AG08396 (cell line): ENCODE data around the gene ZACN.
A peak's percentile ranks its signal among the peaks of the same experiment; 100 is the strongest.

Experiments used
- DNase-seq: peaks from one replicate; pipeline ENCODE4 v3.0.0; 2012; ENCODE audit warnings: low spot score, mixed read lengths

ZACN gene

DNA sequence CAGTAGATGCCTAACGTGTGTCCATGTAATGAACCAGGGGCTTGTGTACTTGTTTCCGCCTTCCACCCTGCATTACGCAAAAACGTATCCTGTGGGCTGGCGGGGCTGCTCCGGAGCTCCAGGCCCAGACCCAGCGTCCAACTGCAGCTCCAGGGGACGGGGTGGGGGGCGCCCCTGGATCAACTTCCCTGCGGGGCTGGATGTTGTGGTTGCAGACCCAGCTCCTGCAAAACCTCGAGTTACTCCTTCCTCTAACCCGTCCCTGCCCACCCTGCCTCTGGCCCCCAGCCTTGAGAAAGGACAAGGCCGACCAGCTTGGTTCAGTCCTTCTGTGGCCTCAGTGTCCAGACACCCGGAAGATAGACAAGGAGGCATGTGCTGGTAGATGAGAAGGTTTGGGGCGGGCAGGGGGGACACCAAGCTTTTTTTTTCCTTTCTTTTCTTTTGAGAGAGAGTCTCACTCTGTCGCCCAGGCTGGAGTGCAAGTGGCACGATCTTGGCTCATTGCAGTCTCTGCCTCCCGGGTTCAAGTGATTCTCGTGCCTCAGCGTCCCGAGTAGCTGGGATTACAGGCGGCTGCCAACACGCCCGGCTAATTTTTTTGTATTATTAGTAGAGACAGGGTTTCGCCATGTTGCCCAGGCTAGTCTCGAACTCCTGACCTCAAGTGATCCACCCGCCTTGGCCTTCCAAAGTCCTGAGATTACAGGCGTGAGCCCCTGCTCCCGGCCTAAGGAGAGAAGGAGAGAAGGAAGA, 25.3 kb downstream of the ZACN start:
- no peak for DNase-seq

DNA sequence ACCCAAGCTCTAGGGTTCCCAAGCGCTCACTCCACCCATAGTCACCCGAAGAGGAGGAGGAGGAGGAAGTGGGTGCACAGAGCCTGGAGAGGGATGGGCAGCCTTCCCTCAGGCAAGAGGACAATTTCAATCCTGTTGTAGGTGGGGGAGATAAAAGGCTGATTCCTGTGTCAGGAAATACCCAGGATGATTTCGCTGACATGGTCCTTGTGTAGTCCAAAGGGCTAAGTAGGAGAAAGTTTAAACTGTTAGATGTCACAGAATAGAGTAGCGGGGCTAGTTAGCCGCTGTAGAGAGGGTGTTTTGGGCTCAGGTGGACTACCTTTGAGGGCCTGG, 25.9 kb downstream of the ZACN start:
- DNase-seq = no peak

DNA sequence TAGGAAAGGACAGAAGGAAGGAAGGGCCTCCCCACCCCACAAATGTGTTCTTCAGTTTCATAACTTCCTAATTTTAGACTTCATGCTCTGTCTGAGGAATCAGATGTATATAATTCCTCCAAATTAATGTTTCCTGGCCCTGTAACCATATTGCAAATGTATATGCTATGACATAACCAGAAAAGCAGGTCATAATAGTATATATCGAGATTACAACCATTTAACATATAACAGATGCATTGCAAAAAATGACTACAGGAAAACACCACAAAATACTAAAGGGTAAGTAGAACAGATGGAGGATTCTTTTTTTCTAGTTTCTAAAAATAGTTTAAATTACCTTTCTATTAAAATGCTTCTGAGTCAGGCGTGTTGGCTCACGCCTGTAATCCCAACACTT, 27.7 kb downstream of the ZACN start:
- no peak for DNase-seq

DNA sequence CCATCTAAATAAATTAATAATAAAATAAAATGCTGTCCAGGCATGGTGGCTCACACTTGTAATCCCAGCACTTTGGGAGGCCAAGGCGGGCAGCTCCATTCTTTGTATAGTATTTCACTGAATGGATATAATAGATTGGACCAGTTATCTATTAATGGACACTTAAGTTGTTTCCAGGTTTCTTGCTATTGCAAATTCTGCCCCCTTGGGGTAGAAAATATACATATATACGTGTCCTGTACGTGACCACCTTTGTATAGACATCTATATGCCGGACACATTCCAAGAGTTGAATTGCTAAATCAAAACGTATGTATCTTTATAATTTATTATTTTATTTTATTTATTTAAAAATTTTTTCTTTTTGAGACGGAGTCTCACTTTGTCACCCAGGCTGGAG, 28.5 kb downstream of the ZACN start:
- no peak for DNase-seq

DNA sequence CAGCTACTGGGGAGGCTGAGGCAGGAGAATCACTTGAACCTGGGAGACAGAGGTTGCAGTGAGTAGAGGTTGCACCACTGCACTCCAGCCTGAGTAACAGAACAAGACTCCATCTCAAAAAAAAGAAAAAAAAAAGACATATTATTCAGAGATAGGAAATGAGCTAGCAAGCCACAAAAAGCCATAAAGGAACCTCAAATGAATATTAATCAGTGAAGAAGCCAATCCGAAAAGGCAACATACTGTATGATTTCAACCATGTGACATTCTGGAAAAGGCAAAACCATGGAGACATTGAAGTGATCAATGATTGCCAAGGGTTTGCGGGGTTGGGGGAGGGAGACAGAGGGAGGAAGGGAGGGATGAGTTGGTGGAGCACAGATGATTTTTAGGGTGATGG, 33.0 kb downstream of the ZACN start:
- no peak for DNase-seq

DNA sequence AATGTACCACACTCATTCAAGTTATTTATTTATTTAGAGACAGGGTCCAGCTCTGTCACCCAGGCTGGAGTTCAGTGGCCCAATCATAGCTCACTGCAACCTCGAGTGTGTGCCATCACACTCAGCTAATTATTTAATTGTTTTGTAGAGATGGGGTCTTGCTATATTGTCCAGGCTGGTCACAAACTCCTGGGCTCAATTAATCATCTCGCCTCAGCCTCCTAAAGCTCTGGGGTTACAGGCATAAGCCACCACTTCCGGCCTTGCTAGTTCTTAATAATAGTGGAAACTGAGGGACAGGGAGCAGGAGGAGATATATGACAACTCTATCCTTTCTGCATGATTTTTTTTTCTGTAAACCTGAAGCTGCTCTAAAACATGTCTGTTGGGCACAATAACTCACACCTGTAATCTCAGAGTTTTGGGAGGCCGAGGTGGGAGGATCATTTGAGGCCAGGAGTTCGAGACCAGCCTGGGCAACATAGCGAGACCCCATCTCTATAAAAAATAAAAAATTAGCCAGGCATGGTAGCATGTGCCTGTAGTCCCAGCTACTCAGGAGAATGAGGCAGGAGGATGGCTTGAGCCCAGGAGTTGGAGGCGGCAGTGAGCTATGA, 36.3 kb downstream of the ZACN start:
- no peak for DNase-seq

DNA sequence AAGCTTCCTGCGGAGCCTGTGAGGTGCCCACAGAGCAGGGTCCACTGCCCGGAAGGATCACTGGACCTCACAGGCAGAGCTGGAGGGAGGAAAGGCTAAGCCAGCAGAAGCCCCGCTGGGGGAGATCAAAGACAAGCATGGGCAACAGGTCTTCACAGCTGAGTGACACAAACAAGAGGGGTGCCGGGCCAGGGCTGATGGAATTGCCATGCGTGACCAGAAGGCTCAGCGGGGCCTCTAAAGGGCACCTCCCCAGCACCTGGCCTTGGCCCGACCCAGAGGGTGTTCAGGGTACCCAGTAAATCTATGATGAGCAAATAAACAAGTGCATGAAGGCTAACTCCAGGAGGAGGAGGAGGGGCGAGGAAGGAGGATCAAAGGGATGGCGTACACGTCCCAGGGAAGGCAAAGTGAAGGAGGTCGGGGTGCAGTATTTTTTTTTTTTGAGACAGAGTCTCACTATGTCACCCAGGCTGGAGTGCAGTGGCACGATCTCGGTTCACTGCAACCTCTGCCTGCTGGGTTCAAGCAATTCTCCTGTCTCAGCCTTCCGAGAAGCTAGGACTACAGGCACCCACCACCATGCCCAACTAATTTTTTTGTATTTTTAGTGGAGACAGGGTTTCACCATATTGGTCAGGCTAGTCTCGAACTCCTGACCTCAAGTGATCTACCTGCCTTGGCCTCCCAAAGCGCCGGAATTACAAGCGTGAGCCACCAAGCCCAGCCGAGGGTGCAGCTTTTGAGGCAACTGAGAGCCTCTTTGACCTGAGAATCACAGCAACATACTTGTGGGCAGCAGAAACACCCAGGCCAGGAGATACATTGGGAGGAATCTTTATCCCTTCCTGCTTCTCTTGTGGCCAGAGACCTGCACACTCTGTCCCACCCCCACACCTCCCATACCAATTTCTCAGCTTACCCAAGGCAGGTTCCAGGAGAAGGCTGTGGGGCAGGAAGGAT, 40.7 kb downstream of the ZACN start:
- DNase-seq = no peak

DNA sequence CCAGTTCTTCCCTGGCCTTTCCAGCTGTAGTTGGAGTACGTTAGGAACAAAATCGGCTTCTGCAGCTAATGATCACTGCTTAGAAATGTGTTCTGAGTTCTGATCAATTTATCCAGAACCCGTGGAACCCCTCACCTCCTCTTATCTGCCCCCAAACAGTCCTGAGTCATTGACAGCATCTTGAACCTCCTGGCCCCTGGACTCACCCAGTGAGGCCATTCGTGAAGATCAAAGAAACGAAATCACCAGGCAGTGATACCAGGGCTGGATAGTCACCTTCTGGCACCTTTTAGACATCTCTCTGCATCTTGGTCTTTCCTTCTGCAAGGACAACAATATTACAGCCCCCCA, 41.7 kb downstream of the ZACN start:
- DNase-seq = peak; percentile 7

DNA sequence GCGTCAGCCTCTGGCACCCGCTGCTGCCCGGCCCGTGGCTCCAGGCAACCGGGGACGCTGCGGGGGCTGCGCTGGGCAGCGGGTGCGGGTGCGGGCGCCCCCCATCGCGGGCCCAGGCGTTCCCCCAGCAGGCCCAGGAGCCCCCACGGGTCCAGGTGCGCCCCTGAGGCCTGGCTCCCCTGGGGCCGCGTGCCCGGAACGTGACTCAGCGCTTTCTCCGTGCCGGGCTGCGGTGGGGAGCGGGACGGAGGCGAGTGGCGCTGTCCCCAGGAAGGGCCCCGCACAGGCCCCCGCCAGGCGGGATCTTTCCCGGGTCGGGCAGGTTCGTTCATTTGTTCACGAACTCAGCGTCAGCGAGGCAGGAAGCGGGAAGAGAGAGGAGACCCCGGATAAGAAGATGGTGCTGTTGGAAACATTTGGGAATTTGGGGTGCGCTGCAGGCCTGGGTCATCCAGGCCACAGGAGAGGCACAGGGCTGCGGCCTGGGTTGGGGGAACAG, 43.0 kb downstream of the ZACN start:
- DNase-seq = peak; percentile 44

DNA sequence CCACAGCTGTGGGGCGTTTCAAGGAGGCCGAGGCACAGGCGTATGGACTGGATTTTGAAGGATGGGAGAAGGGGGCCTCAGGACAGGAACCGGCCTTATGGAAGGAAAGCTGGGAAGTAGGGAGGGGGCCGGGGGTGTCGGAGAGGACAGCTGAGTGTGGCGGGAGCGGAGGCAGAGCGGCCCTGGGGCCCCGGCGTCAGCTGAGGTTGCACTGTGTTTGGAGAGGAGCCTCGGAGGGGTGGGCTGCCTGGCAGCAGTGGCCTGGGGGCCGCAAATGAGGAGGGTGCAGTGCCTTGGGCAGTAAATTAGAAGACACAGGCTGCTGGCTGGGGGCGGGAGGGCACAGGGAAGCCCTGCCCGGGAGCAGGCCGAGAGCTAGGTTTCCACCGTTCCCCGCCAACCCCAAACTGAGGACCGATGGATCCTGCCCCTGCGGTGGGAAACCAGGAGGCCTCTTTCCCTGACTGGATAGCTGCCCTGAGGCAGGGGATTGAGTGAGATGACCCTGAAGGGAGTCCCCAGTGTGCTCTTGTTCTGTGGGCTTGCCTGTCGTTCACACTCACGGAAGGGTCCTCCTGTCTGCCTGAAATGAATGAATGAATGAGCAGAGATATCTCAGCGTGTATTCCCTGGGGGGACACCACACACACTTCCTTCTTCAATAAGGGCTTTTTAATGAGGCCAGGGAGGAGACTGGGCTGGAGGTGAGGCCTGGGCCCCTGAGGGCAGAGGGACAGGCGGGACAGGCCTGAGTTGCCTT, 43.6 kb downstream of the ZACN start:
- DNase-seq = peak; percentile 15

DNA sequence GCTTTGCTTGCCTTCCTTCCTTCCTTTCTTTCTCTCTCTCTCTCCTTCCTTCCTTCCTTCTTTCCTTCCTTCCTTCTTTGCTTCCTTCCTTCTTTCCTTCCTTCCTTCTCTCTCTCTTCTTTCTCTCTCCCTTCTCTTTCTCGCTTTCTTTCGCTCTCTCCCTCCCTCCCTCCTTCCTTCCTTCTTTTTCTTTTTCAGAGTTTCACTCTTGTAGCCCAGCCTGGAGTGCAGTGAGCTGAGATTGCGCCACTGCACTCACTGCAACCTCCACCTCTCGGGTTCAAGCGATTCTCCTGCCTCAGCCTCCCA, 44.2 kb downstream of the ZACN start:
- DNase-seq = no peak

DNA sequence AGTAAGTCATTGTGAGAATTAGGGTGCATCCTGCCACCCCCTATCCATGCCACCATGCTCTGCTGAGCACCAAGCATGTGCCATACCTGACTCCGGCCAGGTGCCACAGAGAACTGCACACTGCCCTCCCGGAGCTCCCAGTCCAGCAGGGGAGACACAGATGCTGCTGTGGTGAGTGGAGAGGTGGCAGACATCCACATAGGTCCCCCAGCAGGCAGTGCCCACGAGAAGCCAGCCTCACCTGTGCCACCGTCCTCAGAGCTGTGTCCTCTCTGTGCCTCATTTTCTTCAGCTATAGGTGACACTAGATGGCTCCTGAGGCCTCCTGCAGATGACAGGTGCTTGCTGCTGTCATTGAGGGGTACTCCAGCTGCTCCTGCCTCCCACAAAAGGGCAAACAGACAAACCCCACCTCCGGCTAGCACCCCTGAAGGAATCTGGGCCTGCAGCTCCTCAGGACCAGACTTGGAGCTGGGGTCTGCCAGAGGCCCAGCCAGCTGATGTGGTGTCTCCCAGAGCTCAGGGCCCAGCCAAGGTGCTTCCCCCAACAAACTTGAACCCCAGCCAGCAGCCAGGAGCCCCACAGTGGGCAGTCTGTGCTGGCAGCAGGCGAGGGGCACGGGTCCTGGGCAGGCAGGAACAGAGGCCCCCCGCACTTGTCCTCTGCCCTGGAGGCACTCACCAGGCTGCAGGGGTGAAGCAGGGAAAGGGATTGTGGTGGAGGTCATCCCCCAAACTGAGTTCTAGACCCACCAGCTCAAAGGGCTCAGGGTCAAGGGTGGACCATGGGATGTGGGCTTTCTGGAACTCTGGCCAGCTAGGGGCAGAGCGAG, 45.0 kb downstream of the ZACN start:
- peak; percentile 6 for DNase-seq

DNA sequence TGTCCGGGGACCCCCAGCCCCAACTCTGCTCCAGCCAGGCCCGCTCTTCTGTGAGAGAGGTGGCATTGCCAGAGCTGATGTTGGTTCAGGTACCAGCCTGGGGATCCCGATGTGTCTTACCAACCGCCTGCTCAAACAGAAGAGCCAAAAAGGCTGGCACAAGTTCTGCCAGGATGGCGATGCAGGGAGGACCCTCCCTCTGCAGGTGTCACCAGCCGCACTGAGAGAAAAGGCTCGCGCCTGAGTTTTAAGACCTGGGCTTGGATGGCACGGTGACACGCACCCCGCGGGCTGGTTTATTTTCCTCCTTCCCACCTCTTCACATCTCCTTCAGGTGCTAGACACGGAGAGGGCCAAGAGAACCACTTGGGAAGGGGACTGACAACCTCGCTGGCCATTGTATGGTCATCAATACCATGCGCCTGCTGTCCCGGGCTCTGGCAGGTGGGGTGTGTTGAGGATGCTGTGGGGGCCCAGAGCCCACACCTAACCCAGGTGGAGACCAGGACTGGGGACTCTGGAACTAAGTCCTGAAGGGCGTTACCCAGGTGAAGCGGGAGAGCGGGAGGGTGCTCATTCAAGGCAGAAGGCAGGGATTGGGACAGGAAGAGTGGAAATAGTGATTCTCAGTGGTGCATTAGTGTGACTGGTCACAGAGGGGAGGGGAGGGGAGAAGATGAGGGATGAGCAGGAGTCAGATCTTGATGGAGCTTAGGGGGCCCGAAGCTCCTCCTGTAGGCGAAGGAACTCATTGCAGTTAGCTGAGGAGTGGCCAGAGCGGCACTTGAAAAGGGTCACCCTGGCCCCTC, 45.8 kb downstream of the ZACN start:
- DNase-seq = peak; percentile 2

DNA sequence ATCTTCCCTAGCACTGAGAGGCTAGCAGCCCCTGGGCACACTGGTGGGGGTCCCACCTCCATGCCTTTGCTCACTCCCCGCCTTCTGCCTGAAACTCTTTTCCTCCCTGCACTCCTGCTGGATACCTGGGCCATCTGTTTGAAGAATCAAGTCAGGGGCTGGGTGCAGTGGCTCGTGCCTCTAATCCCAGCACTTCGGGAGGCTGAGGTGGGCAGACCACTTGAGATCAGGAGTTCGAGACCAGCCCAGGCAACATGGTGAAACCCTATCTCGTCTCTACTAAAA, 46.4 kb downstream of the ZACN start:
- DNase-seq = no peak

DNA sequence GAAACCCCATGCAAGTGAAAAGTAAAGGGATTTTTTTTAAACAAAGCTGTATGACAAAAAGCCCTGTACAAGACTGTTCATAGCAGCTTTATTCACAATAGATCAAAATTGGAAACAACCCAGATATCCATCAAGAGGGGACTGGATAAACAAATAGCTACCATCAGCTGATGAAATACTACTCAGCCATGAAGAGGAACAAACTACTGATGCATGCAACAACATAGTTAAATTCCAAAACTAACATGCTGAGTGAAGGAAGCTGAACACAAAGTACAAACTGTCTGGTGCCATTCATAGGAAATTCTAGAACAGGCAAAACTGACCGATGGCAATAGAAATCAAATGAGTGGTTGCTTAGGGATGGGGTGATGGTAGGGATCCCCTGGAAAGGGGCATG, 46.9 kb downstream of the ZACN start:
- no peak for DNase-seq

DNA sequence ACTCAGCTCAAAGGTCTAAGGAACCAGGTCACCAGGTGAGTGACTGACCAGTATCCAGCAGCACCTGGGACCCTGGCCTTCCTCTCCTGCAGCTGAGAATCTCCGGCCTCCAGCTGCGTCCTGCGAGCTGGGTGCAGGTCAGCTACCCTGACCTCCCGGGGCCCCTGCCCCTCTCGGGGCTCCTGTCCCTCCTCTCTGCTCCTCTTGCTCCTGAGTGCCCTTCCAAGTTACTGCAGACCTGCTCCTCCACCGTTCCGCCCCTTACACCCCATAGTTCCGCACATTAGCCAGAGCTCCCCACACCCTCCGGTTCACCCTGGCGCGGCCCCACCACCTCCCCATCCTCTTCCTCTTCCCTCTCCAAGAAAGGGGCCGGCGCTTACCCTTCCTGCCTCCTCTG, 51.5 kb downstream of the ZACN start:
- no peak for DNase-seq

DNA sequence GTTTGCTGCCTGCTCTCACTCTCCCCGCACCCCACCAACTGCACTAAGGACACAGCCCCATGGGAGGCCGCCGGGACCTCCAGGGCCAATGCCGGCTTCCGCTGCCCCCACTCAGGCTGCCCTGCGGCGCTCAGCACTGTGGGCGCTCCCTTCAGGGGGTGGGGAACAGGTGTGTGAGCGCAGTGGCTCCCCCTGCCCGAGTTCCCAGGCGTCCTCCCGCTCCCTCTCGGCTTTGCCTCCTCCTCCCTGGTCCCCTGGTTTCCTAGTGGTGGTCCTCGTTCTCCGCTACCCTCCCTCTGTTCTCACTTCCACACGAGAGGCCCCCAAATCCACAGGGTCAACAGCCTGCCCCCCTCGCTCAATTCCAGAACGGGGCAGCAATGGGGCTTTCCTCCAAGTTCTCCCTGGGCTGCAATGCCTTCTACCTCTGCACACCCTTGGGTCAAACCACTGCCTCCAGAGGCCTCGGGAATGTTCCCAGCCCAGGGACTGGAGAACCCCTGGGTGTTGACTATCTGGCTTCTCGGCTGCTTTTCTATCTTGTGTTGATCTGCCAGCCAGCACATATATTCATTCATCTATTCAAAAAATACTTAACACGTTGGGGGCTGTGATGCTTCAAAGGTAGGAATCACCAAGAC, 52.2 kb downstream of the ZACN start:
- DNase-seq = no peak

DNA sequence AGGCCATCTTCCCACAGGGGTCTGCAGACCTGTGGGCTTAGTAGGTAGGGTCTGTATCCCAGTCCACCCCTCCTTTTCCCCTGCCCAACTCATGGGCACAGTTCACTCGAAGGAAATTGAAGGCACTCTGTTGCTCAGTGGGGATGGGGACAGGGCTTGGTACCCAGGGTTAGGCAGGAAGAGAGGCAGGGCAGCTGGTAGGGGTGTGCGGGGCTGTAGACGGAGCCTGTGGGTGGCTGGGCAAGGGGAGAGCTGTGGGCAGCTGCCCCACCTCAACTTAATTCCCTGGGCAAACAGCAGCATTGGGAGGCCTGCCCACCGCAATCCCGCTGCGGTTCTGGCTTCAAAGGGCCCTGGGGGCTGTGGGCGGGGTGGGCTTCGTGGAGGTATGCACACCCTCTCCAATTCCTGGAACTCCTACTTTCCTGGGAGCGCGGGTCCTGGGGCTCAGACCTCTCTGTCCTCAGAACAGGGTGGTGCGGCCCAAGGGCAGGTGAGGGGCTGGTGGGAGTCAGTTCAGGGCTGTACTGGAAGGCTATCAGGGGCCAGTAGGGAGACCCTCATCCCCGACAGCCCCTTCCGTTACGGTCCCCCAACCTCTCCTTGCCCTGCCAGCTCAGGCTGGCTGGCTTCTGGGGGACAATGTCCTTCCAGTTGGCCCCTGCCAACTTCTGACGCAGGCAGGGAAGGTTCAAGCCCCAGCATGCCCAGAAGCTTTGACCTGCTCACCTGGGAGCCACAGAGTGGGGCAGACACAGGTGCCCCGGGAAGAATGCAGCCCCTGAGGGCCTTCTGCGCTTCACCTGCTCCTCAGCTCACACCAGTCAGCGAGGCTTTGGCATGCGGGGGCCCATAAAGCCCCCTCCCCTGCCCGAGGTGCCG, 53.0 kb downstream of the ZACN start:
- no peak for DNase-seq
